ENCODE measurements around the gene GSTCD.

The GSTCD gene

GRCh38 chr4:105894660-105895582 is 186.3 kb downstream of the GSTCD start, which contains the start of gene NPNT:
Gene NPNT, plus strand, starts transcription at chr4:105895471. Its CDS starts 182 bp downstream, at chr4:105895653.
- DNase-seq (ENCODE audit: low read depth), result no peak

- DNase-seq (ENCODE audit: low read depth), result no peak
These were observed 187.2 kb downstream of the GSTCD start for GRCh38 chr4:105895583-105896460.

GRCh38 chr4:105896461-105896942 is 187.9 kb downstream of the GSTCD start:
- DNase-seq (ENCODE audit: low read depth), result no peak
